Effector memory CD8-positive, alpha-beta T cell (primary cell): ENCODE data around the gene EDA.

Experiments
- ATAC-seq: fragments of 150-1000 bp; cut with Tn5 transposase; replicated peaks from 2 replicates; pipeline ENCODE4 v1.10.0; 2021; ENCODE audit warnings: mild to moderate bottlenecking, moderate library complexity
- DNase-seq, 3 experiments: peaks; one replicate each; pipeline ENCODE4 v3.0.0; 2021
- H3K27ac Mint-ChIP-seq, 2 donors: one replicate each; pipeline ENCODE4 v1.8.0; 2022; ENCODE audit warnings: mild to moderate bottlenecking in 2 of 2, mixed read lengths in 2 of 2, moderate library complexity in 2 of 2
- H3K27me3 Mint-ChIP-seq, 2 donors: one replicate each; pipeline ENCODE4 v1.8.0; 2022; ENCODE audit warnings: mixed read lengths in 2 of 2
- H3K36me3 Mint-ChIP-seq: one replicate; pipeline ENCODE4 v1.8.0; 2022; ENCODE audit warnings: mild to moderate bottlenecking, moderate library complexity, mixed read lengths; ENCODE audit not compliant: insufficient read depth
- H3K4me1 Mint-ChIP-seq, 2 donors: one replicate each; pipeline ENCODE4 v1.8.0; 2022; ENCODE audit warnings: low read depth in 2 of 2, mixed read lengths in 2 of 2
- H3K4me3 Mint-ChIP-seq, 2 donors: one replicate each; pipeline ENCODE4 v1.8.0; 2022; ENCODE audit warnings: mild to moderate bottlenecking in 2 of 2, mixed read lengths in 2 of 2, moderate library complexity in 2 of 2
- H3K9me3 Mint-ChIP-seq, 2 donors: one replicate each; pipeline ENCODE4 v1.8.0; 2022; ENCODE audit warnings: mixed read lengths in 2 of 2

Gene EDA

DNA sequence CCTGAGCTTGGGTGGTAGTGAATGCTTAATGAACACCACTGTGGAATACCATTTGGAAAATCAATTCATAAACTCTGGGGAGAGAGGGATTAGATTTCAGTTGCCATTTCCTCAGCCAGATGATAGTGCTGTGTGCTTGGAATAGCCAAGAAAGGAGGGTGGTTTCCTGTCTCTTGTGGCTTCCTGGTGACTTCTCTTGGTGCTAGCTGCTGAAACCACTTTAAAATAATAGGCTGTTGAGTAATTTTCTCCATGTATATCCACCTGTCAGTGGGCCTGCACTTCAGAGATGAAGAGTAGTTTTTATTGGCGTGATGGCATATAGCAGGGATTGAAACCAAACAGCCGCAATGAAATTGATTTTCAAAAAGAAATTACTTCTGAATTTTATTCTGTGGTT, 11.8 kb downstream of the EDA start:
- Mint-ChIP-seq H3K9me3 (no peaks in the 10 kb centered on the region), H3K27me3 (no peaks in the 10 kb centered on the region), H3K36me3 (no peaks in the 10 kb centered on the region), H3K4me3 (no peak overlapping the region), H3K4me1 (peaks cover 0 to 5% of the 10 kb centered on the region in 2 donors), H3K27ac (no peak overlapping the region)
- ATAC-seq (no peak), DNase-seq (no peak)

DNA sequence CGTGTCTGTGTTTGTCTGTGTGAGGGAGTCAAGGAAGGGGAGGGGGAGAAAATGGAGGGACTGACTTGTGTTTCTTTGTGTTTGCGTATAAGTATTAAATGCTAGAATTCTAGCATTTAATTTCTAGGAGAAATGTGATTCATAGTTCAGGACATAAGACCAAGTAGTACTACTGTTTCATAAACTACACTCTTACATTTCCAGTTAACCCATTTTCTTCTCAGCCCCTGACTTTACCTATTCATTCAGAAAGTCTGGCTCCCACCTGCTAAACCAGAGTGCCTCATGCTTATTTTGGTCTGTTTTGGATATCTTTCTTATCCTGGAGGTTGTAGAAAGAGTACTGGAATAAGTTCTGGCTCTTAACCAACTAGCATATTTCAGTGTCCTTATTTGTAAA, 14.2 kb downstream of the EDA start:
- ATAC-seq (no peak), DNase-seq (no peak)
- Mint-ChIP-seq H3K4me3 (no peak overlapping the region), H3K27me3 (no peaks in the 10 kb centered on the region), H3K27ac (no peak overlapping the region), H3K36me3 (no peaks in the 10 kb centered on the region), H3K4me1 (peaks cover 0 to 5% of the 10 kb centered on the region in 2 donors), H3K9me3 (no peaks in the 10 kb centered on the region)

DNA sequence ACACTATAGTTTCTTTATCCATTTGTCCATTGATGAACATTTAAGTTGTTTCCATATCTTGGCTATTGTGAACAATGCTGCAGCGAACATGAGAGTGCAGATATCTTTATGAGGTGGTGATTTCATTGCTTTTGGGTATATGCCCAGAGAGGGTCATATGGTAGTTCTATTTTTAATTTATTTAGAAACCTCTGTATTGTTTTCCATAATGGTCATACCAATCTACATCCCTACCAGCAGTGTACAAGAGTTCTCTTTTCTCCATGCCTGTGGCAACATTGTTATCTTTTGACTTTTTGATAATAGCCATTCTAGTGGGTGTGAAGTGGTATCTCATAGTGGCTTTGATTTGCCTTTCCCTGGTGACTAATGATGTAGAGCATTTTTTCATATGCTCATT, 48.8 kb downstream of the EDA start:
- no peak for DNase-seq
- peaks cover 1 to 6% of the 10 kb centered on the region in 2 donors for H3K9me3 Mint-ChIP-seq
- H3K36me3 Mint-ChIP-seq = no peaks in the 10 kb centered on the region
- H3K4me3 Mint-ChIP-seq = no peak overlapping the region
- no peaks in the 10 kb centered on the region for H3K4me1 Mint-ChIP-seq
- no peaks in the 10 kb centered on the region for H3K27me3 Mint-ChIP-seq
- H3K27ac Mint-ChIP-seq = no peak overlapping the region
- ATAC-seq = no peak

DNA sequence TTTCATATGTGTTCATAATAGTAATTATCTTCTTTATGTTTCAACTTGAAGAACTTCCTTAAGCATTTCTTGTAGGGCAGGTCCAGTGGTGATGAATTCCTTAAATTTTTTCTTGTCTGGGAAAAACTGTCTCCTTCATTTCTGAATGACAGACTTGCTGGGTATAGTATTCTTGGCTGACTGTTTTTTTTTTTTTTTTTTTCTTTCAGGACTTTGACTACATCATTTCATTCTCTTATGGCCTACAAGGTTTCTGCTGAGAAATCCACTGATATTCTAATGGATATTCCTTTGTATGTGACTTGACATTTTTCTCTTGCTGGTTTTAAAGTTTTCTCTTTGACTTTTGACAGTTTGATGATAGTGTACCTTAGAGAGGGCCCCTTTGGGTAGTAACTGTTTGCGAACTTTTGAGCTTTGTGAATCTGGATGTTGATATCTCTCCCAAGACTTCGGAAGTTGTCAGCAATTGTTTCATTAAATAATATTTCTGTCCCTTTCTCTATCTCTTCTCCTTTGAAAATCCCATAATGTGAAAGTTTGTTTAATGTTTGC, 54.2 kb downstream of the EDA start:
- no peak for ATAC-seq
- H3K27me3 Mint-ChIP-seq = no peaks in the 10 kb centered on the region
- H3K4me1 Mint-ChIP-seq = no peaks in the 10 kb centered on the region
- DNase-seq = no peak
- no peak overlapping the region for H3K27ac Mint-ChIP-seq
- H3K9me3 Mint-ChIP-seq = peaks cover 0 to 3% of the 10 kb centered on the region in 2 donors
- no peak overlapping the region for H3K4me3 Mint-ChIP-seq
- H3K36me3 Mint-ChIP-seq = peaks cover 4% of the 10 kb centered on the region

DNA sequence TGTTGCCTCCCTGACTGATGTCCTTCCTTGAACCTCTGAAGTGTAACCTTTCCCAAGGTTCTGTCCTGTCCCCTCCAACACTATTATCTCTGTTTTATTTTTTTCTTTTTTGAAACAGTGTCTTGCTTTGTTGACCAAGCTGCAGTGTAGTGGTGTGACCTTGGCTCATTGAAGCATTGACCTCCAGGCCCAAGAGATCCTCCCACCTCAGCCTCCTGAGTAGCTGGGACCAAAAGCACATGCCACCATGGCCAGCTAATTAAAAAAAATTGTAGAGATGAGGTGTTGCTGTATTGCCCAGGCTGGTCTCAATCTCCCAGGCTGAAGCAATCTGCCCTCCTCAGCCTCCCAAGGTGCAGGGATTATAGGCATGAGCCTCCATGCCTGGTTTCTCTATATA, 59.0 kb downstream of the EDA start:
- peaks cover 0 to 7% of the 10 kb centered on the region in 2 donors for H3K9me3 Mint-ChIP-seq
- no peak overlapping the region for H3K27ac Mint-ChIP-seq
- no peak overlapping the region for H3K4me3 Mint-ChIP-seq
- no peak for DNase-seq
- no peaks in the 10 kb centered on the region for H3K4me1 Mint-ChIP-seq
- no peak for ATAC-seq
- peaks cover 9% of the 10 kb centered on the region for H3K36me3 Mint-ChIP-seq
- no peaks in the 10 kb centered on the region for H3K27me3 Mint-ChIP-seq

DNA sequence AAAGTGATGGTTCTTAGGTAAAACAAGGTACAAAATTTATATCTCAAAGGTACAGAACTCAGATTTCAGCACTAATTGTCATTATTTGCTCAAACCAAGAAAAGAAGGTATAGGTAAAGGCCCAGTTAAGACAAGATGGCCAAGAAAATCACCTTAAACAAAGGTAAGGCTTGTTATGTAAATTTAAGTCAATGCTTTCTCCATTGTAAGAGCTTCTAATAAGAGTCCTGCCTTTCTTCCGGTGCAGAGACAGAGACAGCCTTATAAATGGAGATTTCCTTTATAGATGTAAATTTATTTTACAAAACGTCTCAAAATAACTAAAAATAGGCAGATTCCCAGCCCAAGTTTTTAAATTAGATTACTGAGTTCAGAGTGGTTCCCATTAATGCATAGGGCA, 89.9 kb downstream of the EDA start:
- no peak for DNase-seq
- no peaks in the 10 kb centered on the region for H3K4me1 Mint-ChIP-seq
- no peak for ATAC-seq
- no peak overlapping the region for H3K27ac Mint-ChIP-seq
- no peaks in the 10 kb centered on the region for H3K27me3 Mint-ChIP-seq
- no peak overlapping the region for H3K4me3 Mint-ChIP-seq
- no peaks in the 10 kb centered on the region for H3K36me3 Mint-ChIP-seq
- H3K9me3 Mint-ChIP-seq = peaks cover 0 to 11% of the 10 kb centered on the region in 2 donors

DNA sequence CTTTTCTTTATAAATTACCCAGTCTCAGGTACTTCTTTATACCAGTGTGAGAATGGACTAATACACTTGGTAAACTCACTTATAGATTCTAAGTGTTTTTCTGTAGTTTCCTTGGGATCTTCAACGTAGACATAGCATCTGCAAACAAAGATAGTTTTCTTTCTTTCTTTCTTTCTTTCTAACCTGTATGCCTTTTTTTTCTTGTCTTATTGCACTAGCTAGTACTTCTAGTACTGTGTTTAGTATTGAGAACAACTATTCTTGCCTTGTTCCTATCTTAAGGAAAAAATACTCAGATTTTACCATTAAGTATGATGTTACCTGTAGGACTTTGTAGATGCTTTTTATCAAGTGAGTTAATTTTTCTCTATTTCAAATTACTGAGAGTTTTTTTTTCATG, 102.2 kb downstream of the EDA start:
- no peak overlapping the region for H3K4me3 Mint-ChIP-seq
- no peaks in the 10 kb centered on the region for H3K27me3 Mint-ChIP-seq
- H3K4me1 Mint-ChIP-seq = no peaks in the 10 kb centered on the region
- no peaks in the 10 kb centered on the region for H3K36me3 Mint-ChIP-seq
- DNase-seq (no peak), ATAC-seq (no peak)
- no peak overlapping the region for H3K27ac Mint-ChIP-seq
- peaks cover 0 to 2% of the 10 kb centered on the region in 2 donors for H3K9me3 Mint-ChIP-seq

DNA sequence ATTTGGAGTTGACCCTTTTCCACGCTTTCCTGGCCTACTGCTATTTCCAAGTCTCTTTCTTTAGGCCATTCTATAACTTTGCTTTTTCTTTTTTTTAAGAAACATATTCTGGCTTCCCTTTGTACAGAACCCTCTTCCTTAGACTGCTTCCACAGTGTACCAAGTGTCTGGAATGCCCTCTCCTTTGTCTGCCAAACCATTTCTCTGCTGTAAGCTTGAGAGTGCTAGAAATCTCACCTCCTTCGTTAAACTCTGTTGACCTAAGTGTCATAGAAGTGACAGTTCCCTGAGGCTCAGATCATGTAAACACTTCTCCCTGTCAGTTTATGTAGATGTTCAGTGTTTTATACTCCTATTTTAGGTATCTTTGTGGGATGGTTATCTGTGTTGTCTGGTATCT, 108.4 kb downstream of the EDA start:
- no peak overlapping the region for H3K27ac Mint-ChIP-seq

DNA sequence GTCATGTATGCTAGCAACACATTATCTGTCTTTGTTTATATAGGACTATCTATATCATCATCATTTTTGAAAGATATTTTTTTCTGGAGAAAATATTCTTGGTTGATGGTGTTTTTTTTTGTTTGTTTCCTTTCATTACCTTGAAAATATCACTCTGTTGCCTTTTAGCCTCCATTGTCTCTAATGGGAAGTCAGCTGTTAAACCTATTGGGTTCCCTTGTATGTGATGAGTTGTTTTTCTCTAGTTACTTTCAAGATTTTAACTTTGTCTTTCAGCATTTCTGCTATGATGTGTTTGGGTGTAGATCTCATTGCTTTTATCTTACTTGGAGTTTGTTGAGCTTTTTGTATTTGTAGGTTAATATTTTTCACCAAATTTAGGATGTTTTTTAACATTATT, 124.4 kb downstream of the EDA start:
- H3K4me1 Mint-ChIP-seq = no peaks in the 10 kb centered on the region
- ATAC-seq = no peak

More for the DNA sequence above, 108.4 kb downstream of the EDA start:
- H3K27me3 Mint-ChIP-seq = no peaks in the 10 kb centered on the region
- DNase-seq (no peak), ATAC-seq (no peak)
- no peaks in the 10 kb centered on the region for H3K4me1 Mint-ChIP-seq
- H3K36me3 Mint-ChIP-seq = no peaks in the 10 kb centered on the region
- H3K9me3 Mint-ChIP-seq = no peaks in the 10 kb centered on the region
- H3K4me3 Mint-ChIP-seq = no peak overlapping the region

DNA sequence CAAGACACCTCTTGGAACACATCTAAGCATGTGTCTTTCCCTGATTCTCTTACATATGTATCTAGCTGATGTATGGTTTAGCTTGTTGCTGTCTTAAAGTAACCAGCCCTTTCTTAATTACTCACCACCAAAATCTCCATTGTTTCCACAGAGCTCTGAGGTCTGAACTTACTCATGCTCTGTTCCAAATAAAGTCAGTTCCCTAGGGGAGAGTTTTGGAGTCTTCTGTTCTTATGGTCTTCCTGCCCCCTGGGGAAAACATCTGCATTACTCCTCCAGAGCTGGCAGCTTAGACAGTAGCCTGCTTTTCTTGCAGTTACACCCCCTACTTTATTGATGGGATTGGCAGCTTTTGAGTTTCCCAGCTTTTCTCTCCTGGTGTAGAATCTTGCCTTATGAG, 125.8 kb downstream of the EDA start:
- Mint-ChIP-seq H3K27me3 (no peaks in the 10 kb centered on the region), H3K4me1 (no peaks in the 10 kb centered on the region), H3K4me3 (no peak overlapping the region), H3K9me3 (peaks cover 0 to 13% of the 10 kb centered on the region in 2 donors), H3K27ac (no peak overlapping the region), H3K36me3 (no peaks in the 10 kb centered on the region)
- DNase-seq (no peak), ATAC-seq (no peak)

More for the DNA sequence above, 124.4 kb downstream of the EDA start:
- H3K9me3 Mint-ChIP-seq = peaks cover 0 to 13% of the 10 kb centered on the region in 2 donors
- no peak overlapping the region for H3K27ac Mint-ChIP-seq
- DNase-seq = no peak
- H3K36me3 Mint-ChIP-seq = no peaks in the 10 kb centered on the region
- no peak overlapping the region for H3K4me3 Mint-ChIP-seq
- no peaks in the 10 kb centered on the region for H3K27me3 Mint-ChIP-seq

DNA sequence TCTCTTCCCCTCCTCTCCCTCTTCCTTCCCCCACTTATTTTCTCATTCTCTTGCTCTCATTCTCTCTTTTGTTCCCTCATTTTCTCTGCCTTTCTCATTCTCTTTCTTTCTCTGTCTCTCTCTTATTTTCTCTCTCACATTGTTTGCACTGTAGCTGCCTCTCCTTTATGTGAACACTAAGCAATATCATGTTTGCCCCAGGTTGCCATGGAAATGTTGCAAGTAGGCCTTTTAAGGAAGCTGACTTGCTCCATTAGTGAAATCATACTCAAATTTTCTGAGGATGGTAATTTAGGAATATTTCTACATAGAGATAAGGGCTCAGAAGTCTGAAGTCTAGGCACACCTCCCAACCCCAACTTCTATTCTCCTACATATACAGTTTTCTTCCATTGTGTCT, 130.1 kb downstream of the EDA start:
- H3K27me3 Mint-ChIP-seq = no peaks in the 10 kb centered on the region
- H3K9me3 Mint-ChIP-seq = peaks cover 0 to 6% of the 10 kb centered on the region in 2 donors
- no peak overlapping the region for H3K4me3 Mint-ChIP-seq
- H3K27ac Mint-ChIP-seq = no peak overlapping the region
- H3K36me3 Mint-ChIP-seq = no peaks in the 10 kb centered on the region
- DNase-seq (no peak), ATAC-seq (no peak)
- H3K4me1 Mint-ChIP-seq = no peaks in the 10 kb centered on the region

DNA sequence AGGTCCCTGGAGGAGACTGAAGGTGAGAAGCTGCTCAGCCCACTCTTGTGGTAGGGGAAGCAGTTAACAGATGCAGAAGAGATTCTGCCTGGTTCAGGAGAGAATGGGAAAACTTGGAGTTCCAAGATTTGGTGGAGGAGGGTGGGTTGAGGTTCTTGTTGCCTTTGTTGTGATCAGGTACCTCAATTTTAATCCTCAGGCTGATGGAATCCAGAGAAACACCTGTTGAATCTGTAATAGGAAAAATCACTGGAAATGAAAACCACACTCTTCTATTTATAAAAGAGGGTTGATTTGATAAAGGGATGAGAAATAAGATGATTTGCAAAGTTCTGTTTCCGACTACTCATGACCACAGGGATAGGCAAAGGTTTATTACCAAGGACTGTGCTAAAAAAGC, 132.1 kb downstream of the EDA start:
- DNase-seq (no peak), ATAC-seq (no peak)
- H3K27ac Mint-ChIP-seq = no peak overlapping the region
- no peaks in the 10 kb centered on the region for H3K36me3 Mint-ChIP-seq
- H3K4me3 Mint-ChIP-seq = no peak overlapping the region
- peaks cover 0 to 3% of the 10 kb centered on the region in 2 donors for H3K9me3 Mint-ChIP-seq
- no peaks in the 10 kb centered on the region for H3K4me1 Mint-ChIP-seq
- no peaks in the 10 kb centered on the region for H3K27me3 Mint-ChIP-seq

DNA sequence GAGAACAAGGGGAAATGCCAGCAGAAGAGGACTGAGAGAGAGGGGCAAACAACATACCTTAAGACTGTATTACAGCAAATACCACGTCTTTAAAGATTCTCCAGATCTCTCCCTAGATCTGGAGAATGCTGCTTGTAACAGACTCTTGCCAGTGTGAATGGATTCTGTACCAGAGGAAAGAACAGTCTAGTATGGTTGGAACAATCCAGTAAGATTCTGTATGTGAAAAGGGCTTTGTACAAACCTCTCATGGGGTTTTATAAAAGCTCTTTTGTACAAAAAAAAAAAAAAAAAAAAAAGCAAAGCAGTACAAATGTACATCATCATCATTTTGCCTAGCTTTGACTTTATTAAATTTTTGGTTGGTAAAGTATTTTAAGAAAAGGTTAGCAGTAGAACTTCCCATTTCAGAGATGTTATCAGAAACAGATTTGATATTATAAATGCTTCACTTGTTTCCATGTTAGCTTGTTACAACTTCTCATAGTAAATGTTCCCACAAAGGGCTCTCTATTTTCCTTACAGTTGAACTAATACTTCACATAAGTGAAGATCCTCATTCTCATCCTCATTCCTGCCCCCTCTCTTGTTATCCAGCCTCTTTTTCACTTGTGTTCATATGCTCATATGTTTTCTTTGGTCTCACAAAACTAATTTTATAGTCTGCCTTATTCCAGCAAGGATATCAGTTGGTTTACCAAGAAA, 144.2 kb downstream of the EDA start:
- Mint-ChIP-seq H3K27me3 (no peaks in the 10 kb centered on the region), H3K36me3 (no peaks in the 10 kb centered on the region), H3K4me1 (no peaks in the 10 kb centered on the region), H3K27ac (no peak overlapping the region), H3K9me3 (no peaks in the 10 kb centered on the region), H3K4me3 (no peak overlapping the region)
- no peak for DNase-seq
- ATAC-seq = no peak

DNA sequence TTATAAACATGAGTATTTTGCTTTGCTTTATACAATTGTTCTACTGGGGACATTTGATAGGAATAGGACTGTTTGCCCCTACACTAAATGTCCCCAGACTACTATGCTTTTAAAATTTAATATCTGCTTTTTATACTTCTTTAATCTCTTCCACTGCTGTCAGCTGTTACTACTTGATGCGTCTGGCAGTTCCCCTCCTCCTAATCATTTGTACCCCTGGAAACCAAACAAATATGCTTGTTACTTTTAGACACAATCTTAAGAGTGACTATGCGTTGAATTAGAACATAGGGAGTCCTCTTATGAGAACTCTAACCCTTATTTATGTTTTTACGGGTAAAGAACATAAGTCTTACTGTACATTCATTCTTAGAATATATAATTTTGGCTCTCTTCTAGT, 145.7 kb downstream of the EDA start:
- DNase-seq = no peak
- Mint-ChIP-seq H3K9me3 (no peaks in the 10 kb centered on the region), H3K4me1 (no peaks in the 10 kb centered on the region), H3K4me3 (no peak overlapping the region), H3K36me3 (no peaks in the 10 kb centered on the region), H3K27ac (no peak overlapping the region), H3K27me3 (no peaks in the 10 kb centered on the region)
- no peak for ATAC-seq
